ENCODE data around the gene PDCD4. TPM values are rescaled to one million over a fixed set of nuclear protein-coding genes. Genes with fewer than 3 reads are reported as not detected.

Gene PDCD4
- total RNA-seq, 6 donors from 2014 or later = 38.0 to 129 (median 57.1) TPM

DNA sequence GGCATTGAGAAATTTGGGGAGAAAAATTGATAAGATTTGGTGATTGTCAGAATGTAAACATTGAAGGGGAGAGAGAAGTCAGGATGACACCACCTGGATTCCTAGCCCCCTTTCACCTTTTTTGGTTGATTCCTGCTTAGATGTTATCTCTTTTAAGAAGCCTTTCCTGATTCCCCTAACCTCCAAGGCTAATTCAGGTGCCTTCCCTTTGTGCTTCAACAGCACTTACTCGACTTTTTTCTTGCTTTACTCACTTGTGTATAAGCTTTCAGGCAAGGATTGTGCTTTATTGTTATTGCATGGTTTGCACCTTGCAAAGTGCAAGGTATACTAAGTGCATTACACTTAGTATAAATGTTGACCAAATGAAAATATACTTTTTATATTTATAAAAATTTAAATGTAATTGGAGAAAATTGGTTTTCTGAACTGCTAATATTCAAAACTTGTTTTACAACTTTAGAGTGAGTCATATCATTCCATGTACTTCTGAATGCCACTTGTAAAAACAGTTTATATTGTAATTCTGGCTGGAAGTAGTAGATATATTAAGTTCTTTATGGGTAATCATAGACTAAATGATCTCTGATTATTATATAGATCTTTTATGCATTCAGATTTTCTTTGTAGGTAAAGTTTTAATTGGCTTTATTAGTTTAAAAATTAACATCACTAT, 60.9 kb downstream of the PDCD4 start:
- 50 to 70% methylated on average over 1 of the region's 1 CpG for WGBS, 2 donors
- H3K4me3 ChIP-seq = no peak overlapping the region
- TF ChIP-seq POLR2AphosphoS5 (IDR thresholded peaks at IDR 0.05) (no peak), POLR2A (IDR thresholded peaks at IDR 0.05) (no peak), EP300 (IDR thresholded peaks at IDR 0.05) (no peak)
- TF ChIP-seq, protein P1, sequence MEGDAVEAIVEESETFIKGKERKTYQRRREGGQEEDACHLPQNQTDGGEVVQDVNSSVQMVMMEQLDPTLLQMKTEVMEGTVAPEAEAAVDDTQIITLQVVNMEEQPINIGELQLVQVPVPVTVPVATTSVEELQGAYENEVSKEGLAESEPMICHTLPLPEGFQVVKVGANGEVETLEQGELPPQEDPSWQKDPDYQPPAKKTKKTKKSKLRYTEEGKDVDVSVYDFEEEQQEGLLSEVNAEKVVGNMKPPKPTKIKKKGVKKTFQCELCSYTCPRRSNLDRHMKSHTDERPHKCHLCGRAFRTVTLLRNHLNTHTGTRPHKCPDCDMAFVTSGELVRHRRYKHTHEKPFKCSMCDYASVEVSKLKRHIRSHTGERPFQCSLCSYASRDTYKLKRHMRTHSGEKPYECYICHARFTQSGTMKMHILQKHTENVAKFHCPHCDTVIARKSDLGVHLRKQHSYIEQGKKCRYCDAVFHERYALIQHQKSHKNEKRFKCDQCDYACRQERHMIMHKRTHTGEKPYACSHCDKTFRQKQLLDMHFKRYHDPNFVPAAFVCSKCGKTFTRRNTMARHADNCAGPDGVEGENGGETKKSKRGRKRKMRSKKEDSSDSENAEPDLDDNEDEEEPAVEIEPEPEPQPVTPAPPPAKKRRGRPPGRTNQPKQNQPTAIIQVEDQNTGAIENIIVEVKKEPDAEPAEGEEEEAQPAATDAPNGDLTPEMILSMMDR (IDR thresholded peaks at IDR 0.05) = no peak
- DNase-seq (no peak), ATAC-seq (ENCODE audit: low FRiP score in 2 of 2) (no peak)
- peaks cover 5 to 23% (median 18%) of the 10 kb centered on the region in 4 donors for H3K4me1 ChIP-seq
- H3K27ac ChIP-seq = peak overlapping the region in 1 of 4 donors; percentile 58
- H3K36me3 ChIP-seq = no peaks in the 10 kb centered on the region
- no peaks in the 10 kb centered on the region for H3K27me3 ChIP-seq
- no peaks in the 10 kb centered on the region for H3K9me3 ChIP-seq

DNA sequence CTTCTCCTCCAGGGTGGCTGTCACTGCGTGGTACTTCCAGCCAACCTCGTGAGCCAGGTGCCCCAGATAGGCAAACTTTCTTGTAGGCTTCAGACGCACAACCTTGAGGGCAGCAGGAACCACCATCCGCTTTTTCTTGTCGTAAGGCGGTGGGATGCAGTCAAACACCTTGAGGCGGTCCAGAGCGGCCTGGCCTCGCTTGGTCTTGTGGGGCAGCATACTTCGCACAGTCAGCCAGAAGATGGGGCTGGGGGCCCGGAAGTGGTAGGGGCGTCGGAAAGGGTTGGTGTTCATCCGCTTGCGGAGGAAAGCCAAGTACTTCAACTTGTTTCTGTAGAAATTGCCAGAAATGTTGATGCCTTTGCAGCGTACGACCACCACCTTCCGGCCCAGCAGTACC, 65.0 kb downstream of the PDCD4 start:
- no peak overlapping the region for H3K4me3 ChIP-seq
- DNase-seq = peak in 1 of 2 donors; percentile 33
- H3K9me3 ChIP-seq = no peaks in the 10 kb centered on the region
- no peaks in the 10 kb centered on the region for H3K36me3 ChIP-seq
- WGBS, 2 donors = 98% methylated on average over 18 of the region's 18 CpGs
- ATAC-seq (ENCODE audit: low FRiP score in 2 of 2) = no peak
- H3K27me3 ChIP-seq = no peaks in the 10 kb centered on the region
- H3K4me1 ChIP-seq = peaks cover 2 to 9% (median 8%) of the 10 kb centered on the region in 4 donors
- TF ChIP-seq, protein P1 (IDR thresholded peaks at IDR 0.05) = no peak
- no peak for TF ChIP-seq POLR2AphosphoS5 (IDR thresholded peaks at IDR 0.05)
- TF ChIP-seq EP300 (IDR thresholded peaks at IDR 0.05) = no peak
- no peak for TF ChIP-seq POLR2A (IDR thresholded peaks at IDR 0.05)
- no peak overlapping the region for H3K27ac ChIP-seq

DNA sequence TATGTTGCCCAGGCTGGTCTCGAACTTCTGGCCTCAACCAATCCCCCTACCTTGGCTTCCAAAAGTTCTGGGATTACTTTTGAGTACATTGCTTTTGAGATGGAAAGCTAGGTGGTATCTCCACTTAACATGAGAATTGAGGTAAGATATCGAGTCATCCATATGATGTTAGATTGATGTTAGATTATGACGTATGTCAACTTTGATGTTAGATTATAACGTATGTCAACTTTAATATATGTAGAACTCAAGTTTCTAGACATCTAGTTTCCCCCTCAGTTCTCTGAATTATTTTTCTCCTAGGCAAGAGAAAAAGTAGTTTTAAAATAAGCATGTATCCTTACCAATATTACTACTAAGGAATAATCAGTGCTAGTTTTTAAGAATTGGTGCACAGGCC, 67.7 kb downstream of the PDCD4 start:
- no peak overlapping the region for H3K4me3 ChIP-seq
- 95 to 99% methylated on average over 4 of the region's 4 CpGs for WGBS, 2 donors
- TF ChIP-seq POLR2A (IDR thresholded peaks at IDR 0.05) = no peak
- H3K4me1 ChIP-seq = peaks cover 0 to 2% (median 0%) of the 10 kb centered on the region in 4 donors
- H3K36me3 ChIP-seq = no peaks in the 10 kb centered on the region
- H3K27me3 ChIP-seq = no peaks in the 10 kb centered on the region
- DNase-seq (no peak), ATAC-seq (ENCODE audit: low FRiP score in 2 of 2) (no peak)
- H3K9me3 ChIP-seq = no peaks in the 10 kb centered on the region
- H3K27ac ChIP-seq = no peak overlapping the region

DNA sequence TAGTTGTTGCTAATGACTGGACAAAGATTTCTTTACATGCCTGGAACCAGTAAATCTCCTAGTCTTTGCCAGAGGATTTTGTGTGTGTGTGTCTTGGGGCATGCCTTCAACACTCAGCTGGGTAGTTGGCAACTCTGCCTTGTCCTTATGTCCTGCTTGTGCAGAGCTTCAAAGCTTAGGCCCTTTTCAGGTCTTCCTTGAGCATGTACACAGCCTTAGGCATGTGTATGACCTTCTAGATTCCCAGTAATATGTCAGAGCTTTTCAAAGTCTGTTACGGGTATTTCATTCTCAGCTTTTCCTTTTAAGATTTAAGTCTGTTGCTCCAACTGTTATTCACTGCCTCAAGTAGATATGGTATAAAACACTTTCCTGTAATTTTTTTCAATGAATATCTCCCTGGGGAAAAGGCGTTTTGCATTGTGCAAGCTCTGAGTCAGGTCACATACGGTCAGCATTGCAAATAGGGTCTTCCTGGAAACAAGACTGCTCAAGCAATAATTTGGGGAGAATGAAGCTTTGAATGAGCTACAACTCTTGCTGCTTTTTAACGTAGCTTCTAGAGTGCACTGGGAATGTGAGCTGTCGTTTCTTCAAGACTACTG, 73.2 kb downstream of the PDCD4 start:
- H3K9me3 ChIP-seq = no peaks in the 10 kb centered on the region
- H3K27me3 ChIP-seq = no peaks in the 10 kb centered on the region
- WGBS, 2 donors = 66 to 73% methylated on average over 5 of the region's 5 CpGs
- H3K27ac ChIP-seq = no peak overlapping the region
- DNase-seq (no peak), ATAC-seq (ENCODE audit: low FRiP score in 2 of 2) (peak in 1 of 2 donors; percentile 71)
- H3K4me1 ChIP-seq = peaks cover 0 to 16% (median 4%) of the 10 kb centered on the region in 4 donors
- TF ChIP-seq, protein P1 (IDR thresholded peaks at IDR 0.05) = no peak
- TF ChIP-seq EP300 (IDR thresholded peaks at IDR 0.05) = no peak
- peak in 1 of 2 donors; percentile 23 for TF ChIP-seq POLR2AphosphoS5 (IDR thresholded peaks at IDR 0.05)
- TF ChIP-seq POLR2A (IDR thresholded peaks at IDR 0.05) = no peak
- H3K36me3 ChIP-seq = no peaks in the 10 kb centered on the region
- H3K4me3 ChIP-seq = no peak overlapping the region

DNA sequence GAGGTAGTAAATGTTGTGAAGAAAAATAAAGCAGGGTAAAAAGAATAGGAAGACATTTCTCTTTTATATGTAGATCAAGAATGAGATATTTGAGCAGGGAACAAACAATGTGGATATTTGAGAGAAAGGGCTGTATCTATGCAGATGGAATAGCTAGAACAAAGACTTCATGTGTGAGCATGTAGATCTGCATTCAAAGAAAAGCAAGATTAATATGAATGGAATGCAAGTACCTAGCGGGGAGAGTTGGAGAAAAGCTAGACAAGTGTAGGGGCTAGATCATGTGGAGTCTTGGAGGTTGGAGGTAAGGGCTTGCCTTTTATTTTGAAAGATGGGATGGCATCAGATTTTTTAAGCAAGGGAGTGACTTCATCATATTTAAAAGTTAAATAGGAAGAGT, 74.8 kb downstream of the PDCD4 start:
- Histone ChIP-seq H3K4me3 (no peak overlapping the region), H3K27me3 (no peaks in the 10 kb centered on the region), H3K27ac (no peak overlapping the region), H3K36me3 (no peaks in the 10 kb centered on the region), H3K4me1 (peaks cover 0 to 16% (median 4%) of the 10 kb centered on the region in 4 donors), H3K9me3 (no peaks in the 10 kb centered on the region)
- ATAC-seq (ENCODE audit: low FRiP score in 2 of 2) = no peak
- TF ChIP-seq EP300 (IDR thresholded peaks at IDR 0.05) = no peak
- TF ChIP-seq, protein P1 (IDR thresholded peaks at IDR 0.05) = no peak
- no peak for TF ChIP-seq POLR2A (IDR thresholded peaks at IDR 0.05)
- no peak for TF ChIP-seq POLR2AphosphoS5 (IDR thresholded peaks at IDR 0.05)
- DNase-seq = no peak
- WGBS, 2 donors = 86 to 90% methylated on average over 1 of the region's 1 CpG

Data from upper lobe of left lung (tissue), 6 donors.